HG02678 (cell line): ENCODE data around the gene CHN2.

Experiments
- ATAC-seq: cut with Tn5 transposase; IDR thresholded peaks from one replicate; pipeline ENCODE4 v1.9.1; 2021; ENCODE audit warnings: mild to moderate bottlenecking, moderate library complexity; ENCODE audit not compliant: unreplicated experiment

The CHN2 gene

GRCh38 chr7:29328811-29329210 is 134.2 kb downstream of the CHN2 start:
- no peak for ATAC-seq

- ATAC-seq: no peak
Measured at GRCh38 chr7:29329686-29330085, 135.1 kb downstream of the CHN2 start.

- no peak for ATAC-seq
Measured at GRCh38 chr7:29330136-29330535, 135.6 kb downstream of the CHN2 start.

GRCh38 chr7:29331163-29331562 is 136.6 kb downstream of the CHN2 start:
- no peak for ATAC-seq

GRCh38 chr7:29332042-29332811 is 137.7 kb downstream of the CHN2 start:
- no peak for ATAC-seq

- no peak for ATAC-seq
Measured at GRCh38 chr7:29332875-29333855, 138.6 kb downstream of the CHN2 start.

- ATAC-seq: no peak
Measured at GRCh38 chr7:29335188-29336083, 140.9 kb downstream of the CHN2 start.

GRCh38 chr7:29337546-29338116 is 143.1 kb downstream of the CHN2 start:
- ATAC-seq: no peak

- no peak for ATAC-seq
Measured at GRCh38 chr7:29340696-29341095, 146.1 kb downstream of the CHN2 start.

- no peak for ATAC-seq
Measured at GRCh38 chr7:29341156-29341555, 146.6 kb downstream of the CHN2 start.

GRCh38 chr7:29342761-29343160 is 148.2 kb downstream of the CHN2 start:
- no peak for ATAC-seq

- ATAC-seq: no peak
Measured at GRCh38 chr7:29343399-29343798, 148.8 kb downstream of the CHN2 start.

GRCh38 chr7:29344334-29344978 is 149.9 kb downstream of the CHN2 start:
- no peak for ATAC-seq

- ATAC-seq: no peak
Measured at GRCh38 chr7:29345590-29345989, 151.0 kb downstream of the CHN2 start.

- ATAC-seq: no peak
Measured at GRCh38 chr7:29346231-29346978, 151.8 kb downstream of the CHN2 start.

- ATAC-seq: no peak
Measured at GRCh38 chr7:29349362-29349761, 154.8 kb downstream of the CHN2 start.

GRCh38 chr7:29350351-29350750 is 155.8 kb downstream of the CHN2 start:
- ATAC-seq: no peak

GRCh38 chr7:29352041-29352440 is 157.5 kb downstream of the CHN2 start:
- no peak for ATAC-seq

- ATAC-seq: no peak
Measured at GRCh38 chr7:29353810-29354209, 159.2 kb downstream of the CHN2 start.
